ENCODE measurements around the gene GGN. TPM values are rescaled to one million over a fixed set of nuclear protein-coding genes. Genes with fewer than 3 reads are reported as not detected.

GGN gene
- polyA plus RNA-seq, 1 donor (not counting 4 experiments of a cell fraction or from before 2014, with no cell fraction given) = not detected

GRCh38 chr19:38360839-38361631 lies 26.8 kb downstream of the GGN start:
- H3K4me2 ChIP-seq (ENCODE audit: control insufficient read depth, extremely low read depth, insufficient read depth, low read depth, low read length) = peak overlapping the region; percentile 72
- DNase-seq (ENCODE audit: low read depth, low spot score) = no peak
- no peaks in the 10 kb centered on the region for H3K36me3 ChIP-seq (ENCODE audit: control insufficient read depth in 2 of 2, extremely low read depth in 1 of 2, insufficient read depth in 2 of 2, low read length in 2 of 2)
- H4K20me1 ChIP-seq (ENCODE audit: control insufficient read depth, extremely low read depth, insufficient read depth, low read length) = no peaks in the 10 kb centered on the region
- H3K4me3 ChIP-seq (ENCODE audit: control insufficient read depth in 2 of 3, extremely low read depth in 1 of 3, insufficient read depth in 2 of 3, low read depth in 1 of 3, low read length in 3 of 3) = peak overlapping the region; percentile 40 to 64 (median 54)
- TF ChIP-seq CTCF (optimal IDR thresholded peaks at IDR 0.05 in 1 of 3, IDR thresholded peaks at IDR 0.05 in 1 of 3, conservative IDR thresholded peaks at IDR 0.05 in 1 of 3; ENCODE audit: extremely low read depth in 1 of 3, insufficient read depth in 2 of 3, low read length in 3 of 3) (no peak), EZH2 (IDR thresholded peaks at IDR 0.05; ENCODE audit: low read length) (no peak)
- H3K9me1 ChIP-seq (ENCODE audit: control insufficient read depth, extremely low read depth, insufficient read depth, low read length) = no peaks in the 10 kb centered on the region
- H3K79me2 ChIP-seq (ENCODE audit: control insufficient read depth, insufficient read depth, low read length) = no peaks in the 10 kb centered on the region
- H3K9ac ChIP-seq (ENCODE audit: control insufficient read depth, extremely low read depth, insufficient read depth, low read length) = no peak overlapping the region
- no peaks in the 10 kb centered on the region for H3K9me3 ChIP-seq (ENCODE audit: control insufficient read depth, low read depth, low read length)
- FAIRE-seq = no peak
- dilution Hi-C loops (cut with MboI; ENCODE audit: extremely low pct_ligation_motif_present, low sequenced_read_pairs) = no loop called here
- peaks cover 30% of the 10 kb centered on the region for H3K27me3 ChIP-seq (ENCODE audit: control insufficient read depth, extremely low read depth, insufficient read depth, low read length)
- peak overlapping the region; percentile 86 for H2AFZ ChIP-seq (ENCODE audit: control insufficient read depth, low read length)
- peaks cover 6% of the 10 kb centered on the region for H3K4me1 ChIP-seq (ENCODE audit: control insufficient read depth, extremely low read depth, insufficient read depth, low read length)
- H3K27ac ChIP-seq (ENCODE audit: control insufficient read depth, insufficient read depth, low read length) = no peak overlapping the region

GRCh38 chr19:38360351-38360750 lies 27.5 kb downstream of the GGN start:
- no peak overlapping the region for H3K27ac ChIP-seq (ENCODE audit: control insufficient read depth, insufficient read depth, low read length)
- no peaks in the 10 kb centered on the region for H4K20me1 ChIP-seq (ENCODE audit: control insufficient read depth, extremely low read depth, insufficient read depth, low read length)
- no peak for TF ChIP-seq CTCF (optimal IDR thresholded peaks at IDR 0.05 in 1 of 3, IDR thresholded peaks at IDR 0.05 in 1 of 3, conservative IDR thresholded peaks at IDR 0.05 in 1 of 3; ENCODE audit: extremely low read depth in 1 of 3, insufficient read depth in 2 of 3, low read length in 3 of 3)
- no peak for TF ChIP-seq EZH2 (IDR thresholded peaks at IDR 0.05; ENCODE audit: low read length)
- H3K9ac ChIP-seq (ENCODE audit: control insufficient read depth, extremely low read depth, insufficient read depth, low read length) = no peak overlapping the region
- no peaks in the 10 kb centered on the region for H3K79me2 ChIP-seq (ENCODE audit: control insufficient read depth, insufficient read depth, low read length)
- H3K9me3 ChIP-seq (ENCODE audit: control insufficient read depth, low read depth, low read length) = no peaks in the 10 kb centered on the region
- peaks cover 30% of the 10 kb centered on the region for H3K27me3 ChIP-seq (ENCODE audit: control insufficient read depth, extremely low read depth, insufficient read depth, low read length)
- H3K4me1 ChIP-seq (ENCODE audit: control insufficient read depth, extremely low read depth, insufficient read depth, low read length) = peaks cover 6% of the 10 kb centered on the region
- FAIRE-seq (no peak), DNase-seq (ENCODE audit: low read depth, low spot score) (no peak)
- no peak overlapping the region for H3K4me2 ChIP-seq (ENCODE audit: control insufficient read depth, extremely low read depth, insufficient read depth, low read depth, low read length)
- dilution Hi-C loops (cut with MboI; ENCODE audit: extremely low pct_ligation_motif_present, low sequenced_read_pairs) = no loop called here
- H3K9me1 ChIP-seq (ENCODE audit: control insufficient read depth, extremely low read depth, insufficient read depth, low read length) = no peaks in the 10 kb centered on the region
- no peak overlapping the region for H2AFZ ChIP-seq (ENCODE audit: control insufficient read depth, low read length)
- no peak overlapping the region for H3K4me3 ChIP-seq (ENCODE audit: control insufficient read depth in 2 of 3, extremely low read depth in 1 of 3, insufficient read depth in 2 of 3, low read depth in 1 of 3, low read length in 3 of 3)
- H3K36me3 ChIP-seq (ENCODE audit: control insufficient read depth in 2 of 2, extremely low read depth in 1 of 2, insufficient read depth in 2 of 2, low read length in 2 of 2) = no peaks in the 10 kb centered on the region
